UCSD-AML1 (cell line): ENCODE results near the gene THRAP3.

Experiments used
- DNase-seq: peaks from one replicate; lab custom pipeline; 2025; ENCODE audit not compliant: unreplicated experiment; lab: John Stamatoyannopoulos, UW

Gene THRAP3

DNA sequence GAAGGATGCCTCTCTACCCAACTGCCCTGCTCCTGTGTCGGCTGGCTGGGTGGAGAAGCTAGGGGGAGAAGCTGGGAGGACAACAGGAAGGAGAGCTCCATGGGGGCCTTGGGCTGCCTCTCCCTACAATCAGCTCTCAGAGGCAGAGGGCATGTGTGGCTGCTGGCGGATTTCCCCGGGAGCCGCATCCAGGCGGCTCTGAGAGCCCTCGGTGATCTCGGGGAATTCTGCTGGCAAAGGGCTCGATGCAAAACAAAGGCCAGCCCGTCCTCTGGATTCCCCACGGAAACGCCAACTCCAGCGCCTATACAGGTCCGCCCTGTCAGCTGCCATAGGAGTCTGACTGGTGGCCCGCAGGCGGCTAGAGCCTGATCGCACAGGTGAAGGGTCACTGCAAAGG lies 125.6 kb downstream of the THRAP3 start:
- DNase-seq, result no peak

DNA sequence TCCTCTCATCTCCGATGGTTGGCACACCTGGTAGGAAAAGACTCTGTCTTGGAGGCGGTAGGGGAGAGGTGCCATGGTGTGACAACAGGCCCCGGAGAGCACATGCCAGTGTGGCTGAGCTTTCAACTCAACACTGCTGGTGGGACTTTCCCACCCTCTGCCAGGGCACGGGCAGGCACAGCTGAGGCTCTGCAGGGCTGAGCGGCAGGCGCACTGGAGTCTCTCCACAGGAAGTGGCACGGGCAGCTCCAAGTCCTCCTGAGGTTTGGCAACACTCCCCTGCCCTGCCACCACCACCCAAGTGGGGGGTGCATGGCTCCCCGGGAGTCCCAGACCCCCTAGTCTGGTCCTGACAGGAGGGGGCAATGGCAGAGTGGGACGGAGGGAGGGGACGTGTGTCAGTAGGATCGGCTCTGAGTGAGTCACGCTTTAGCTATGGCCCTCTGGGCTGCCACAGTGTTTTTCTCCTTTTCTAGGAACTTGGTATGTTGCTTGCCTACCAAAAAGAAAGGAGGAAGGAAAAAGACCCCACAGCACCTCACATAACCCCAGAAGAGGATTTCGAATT lies 126.5 kb downstream of the THRAP3 start:
- peak; percentile 39 for DNase-seq

DNA sequence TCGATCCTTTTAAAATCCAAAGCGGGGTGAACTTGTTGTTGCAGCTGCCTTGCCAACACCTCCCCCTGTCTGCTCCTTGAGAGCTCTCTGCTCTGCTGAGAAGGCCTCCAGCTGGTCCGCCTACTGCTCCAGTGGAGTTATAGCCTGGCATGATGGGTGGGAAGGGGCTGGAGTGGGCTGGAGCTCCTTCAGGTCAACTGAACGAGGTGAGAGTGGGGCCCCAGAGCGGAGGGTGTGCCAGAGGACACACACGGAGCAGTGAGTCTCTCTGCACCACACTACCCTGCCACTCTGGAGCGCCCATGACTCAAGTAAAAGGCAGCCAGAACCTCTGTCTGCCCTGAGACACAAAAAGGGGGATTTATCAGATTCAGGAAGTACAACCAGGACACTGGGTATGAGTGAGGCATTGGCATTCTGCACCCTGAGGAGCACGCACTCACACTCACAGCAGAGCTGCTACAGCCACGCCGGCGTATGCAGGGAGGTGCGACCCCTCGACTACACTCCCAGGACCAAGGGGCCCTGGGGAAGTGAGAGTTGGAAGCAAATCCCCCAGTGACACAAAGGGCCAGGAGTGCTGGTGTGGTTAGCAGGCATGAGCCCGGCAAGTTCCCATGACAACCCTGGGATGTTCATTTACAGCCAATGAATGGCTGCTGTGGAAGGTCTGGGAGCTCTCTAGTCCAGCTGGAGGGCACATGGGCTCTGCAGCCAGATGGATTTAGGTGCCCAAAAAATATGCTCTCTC lies 127.2 kb downstream of the THRAP3 start:
- DNase-seq, result no peak

DNA sequence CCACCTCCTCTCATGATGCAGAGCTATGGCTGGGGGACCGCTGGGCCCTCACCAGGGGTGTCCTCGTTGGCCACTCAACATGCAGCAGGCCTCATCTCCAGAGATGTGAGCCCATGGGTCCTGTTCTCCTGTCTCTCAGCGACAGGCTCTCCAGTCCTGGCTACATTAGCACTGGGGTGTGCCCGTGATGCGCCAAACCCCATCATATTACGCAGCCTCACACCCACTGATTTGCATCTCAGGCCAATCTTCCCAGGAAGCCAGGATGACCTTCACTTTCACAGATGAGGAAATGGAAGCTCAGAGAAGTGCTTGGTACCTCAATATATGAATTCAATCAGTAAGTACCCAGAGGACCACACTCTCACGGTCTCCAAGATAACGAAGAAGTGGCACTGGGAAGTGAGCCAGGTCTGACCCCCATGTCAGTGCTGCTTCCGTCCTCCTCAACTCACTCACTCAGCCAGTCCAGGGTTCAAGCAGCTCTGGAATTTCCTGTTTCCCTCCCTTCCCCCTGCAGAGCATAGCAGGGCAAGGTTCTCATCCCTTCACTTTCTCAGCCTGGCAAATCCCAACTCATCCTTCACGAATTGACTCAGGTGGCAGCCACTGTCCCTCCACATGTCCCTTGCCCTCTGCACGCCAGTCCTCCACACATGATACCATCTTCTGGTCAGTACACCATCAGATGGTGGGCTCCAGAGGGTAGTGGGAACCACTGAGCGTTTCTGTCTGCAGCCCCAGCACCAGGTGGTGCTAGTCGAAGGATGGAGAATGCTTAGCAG lies 128.1 kb downstream of the THRAP3 start:
- no peak for DNase-seq

DNA sequence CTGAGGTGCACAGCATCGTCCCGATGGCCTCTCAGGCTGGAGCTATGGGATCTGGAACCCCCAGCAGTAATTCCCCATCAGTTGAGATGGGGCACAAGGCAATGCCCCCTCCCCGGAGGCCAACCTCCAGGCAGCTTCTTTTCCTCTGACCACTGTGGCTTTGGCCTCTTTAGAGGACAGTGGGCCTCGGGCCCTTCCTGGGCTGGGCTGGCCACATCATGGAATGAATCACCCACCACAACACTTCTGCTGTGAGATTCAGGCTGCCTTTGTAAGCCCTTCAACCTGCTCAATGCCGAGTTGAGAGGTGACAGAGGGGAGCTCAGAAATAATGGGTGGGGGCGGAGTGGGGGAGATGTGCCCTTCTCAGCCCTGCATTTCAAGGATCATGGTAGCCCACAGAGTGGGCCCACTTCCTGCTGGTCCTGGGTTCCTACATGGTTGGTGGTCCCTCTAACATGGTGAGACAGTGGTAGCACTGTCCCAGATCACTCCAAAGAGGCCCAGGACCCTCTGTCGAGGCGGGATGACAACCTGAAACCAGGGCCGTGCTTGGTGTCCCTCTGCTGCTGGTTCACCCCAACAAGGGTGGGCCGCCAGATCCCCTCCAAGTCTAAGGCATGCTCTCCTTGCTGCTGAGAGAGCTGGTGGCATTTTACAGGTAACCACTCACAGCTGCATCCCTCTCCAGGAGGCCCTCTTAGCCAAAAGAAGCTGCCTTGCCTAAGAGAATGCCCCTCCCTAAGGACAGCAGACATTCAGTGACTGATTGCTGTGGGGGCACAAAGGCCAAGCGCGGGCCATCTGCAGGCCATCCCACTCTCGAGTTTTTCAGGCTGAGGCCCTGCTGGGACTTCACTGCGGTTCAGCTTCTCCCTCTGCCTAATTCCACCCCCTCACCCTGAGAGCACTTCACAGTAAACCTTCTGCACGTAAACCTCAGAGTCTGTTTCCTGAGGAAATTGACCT lies 129.0 kb downstream of the THRAP3 start:
- DNase-seq, result no peak

DNA sequence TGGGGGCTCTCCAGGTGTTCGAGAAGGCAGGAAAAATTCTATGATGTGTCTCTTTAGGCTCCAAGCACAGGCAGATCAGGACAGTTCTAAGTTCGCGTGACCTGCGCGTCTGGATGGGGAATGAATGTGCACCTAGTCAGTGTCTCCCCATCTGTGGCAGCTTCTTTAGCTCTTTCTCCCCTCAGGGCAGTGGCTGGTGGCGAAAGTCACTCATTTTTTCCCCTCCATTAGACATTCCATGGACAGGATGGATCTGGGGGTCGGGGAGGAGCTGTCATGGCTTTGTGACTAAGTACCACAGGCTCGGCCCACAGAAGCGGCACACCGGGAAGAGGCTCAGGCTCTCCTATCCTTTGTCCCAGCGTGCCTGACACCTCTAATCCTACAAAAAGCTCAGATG lies 130.2 kb downstream of the THRAP3 start:
- no peak for DNase-seq
